GM12872 (cell line): ENCODE data around the gene GALNTL6.

Experiments used
- TF ChIP-seq, protein P1 (sequence below): IDR thresholded peaks from 3 replicates; pipeline ENCODE4 v1.5.1; 2011; ENCODE audit warnings: low read depth, mild to moderate bottlenecking, low read length, moderate library complexity; ENCODE audit not compliant: insufficient read depth

GALNTL6 gene

DNA sequence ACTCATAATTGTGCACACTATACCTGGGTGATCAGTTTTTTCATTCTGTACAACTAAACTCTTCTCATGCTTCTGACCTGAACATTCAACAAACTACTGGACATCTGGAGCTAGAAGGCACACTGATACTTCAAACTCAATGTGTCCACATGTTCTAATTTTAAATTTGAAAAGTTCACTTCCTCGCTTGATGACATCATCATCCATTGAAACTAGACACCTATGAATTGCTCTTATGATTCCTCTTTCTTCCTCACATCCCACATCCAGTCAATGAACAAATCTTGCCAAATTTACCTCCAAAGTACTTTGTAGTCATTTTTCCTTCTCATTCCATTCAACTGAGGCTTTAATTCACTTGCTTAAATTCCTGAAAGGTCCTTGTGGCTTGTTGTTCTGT is 549.4 kb downstream of the GALNTL6 start:
- TF ChIP-seq, protein P1, sequence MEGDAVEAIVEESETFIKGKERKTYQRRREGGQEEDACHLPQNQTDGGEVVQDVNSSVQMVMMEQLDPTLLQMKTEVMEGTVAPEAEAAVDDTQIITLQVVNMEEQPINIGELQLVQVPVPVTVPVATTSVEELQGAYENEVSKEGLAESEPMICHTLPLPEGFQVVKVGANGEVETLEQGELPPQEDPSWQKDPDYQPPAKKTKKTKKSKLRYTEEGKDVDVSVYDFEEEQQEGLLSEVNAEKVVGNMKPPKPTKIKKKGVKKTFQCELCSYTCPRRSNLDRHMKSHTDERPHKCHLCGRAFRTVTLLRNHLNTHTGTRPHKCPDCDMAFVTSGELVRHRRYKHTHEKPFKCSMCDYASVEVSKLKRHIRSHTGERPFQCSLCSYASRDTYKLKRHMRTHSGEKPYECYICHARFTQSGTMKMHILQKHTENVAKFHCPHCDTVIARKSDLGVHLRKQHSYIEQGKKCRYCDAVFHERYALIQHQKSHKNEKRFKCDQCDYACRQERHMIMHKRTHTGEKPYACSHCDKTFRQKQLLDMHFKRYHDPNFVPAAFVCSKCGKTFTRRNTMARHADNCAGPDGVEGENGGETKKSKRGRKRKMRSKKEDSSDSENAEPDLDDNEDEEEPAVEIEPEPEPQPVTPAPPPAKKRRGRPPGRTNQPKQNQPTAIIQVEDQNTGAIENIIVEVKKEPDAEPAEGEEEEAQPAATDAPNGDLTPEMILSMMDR = no peak

GRCh38 chr4:172369471-172369959 is 556.3 kb downstream of the GALNTL6 start:
- TF ChIP-seq, protein P1 = no peak

GRCh38 chr4:172377486-172378140 is 564.4 kb downstream of the GALNTL6 start:
- TF ChIP-seq, protein P1 = no peak

GRCh38 chr4:172379834-172380233 is 566.6 kb downstream of the GALNTL6 start:
- TF ChIP-seq, protein P1 = no peak

DNA sequence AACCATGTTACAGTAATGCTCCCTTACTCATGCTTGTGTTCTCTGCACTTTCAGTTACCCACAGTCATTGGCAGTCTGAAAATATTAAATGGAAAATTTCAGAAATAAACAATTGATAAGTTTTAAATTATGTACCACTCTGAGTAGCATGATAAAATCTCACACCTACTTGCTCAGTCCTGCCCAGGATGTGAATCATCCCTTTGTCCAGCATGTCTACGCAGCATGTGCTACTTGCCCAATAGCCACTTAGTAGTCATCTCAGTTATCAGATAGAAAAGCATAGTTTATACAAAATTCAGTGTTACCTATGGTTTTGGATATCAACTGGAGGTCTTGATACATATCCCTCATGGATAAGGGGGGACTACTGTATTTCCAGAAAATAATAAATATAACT is 577.1 kb downstream of the GALNTL6 start:
- TF ChIP-seq, protein P1 = no peak

DNA sequence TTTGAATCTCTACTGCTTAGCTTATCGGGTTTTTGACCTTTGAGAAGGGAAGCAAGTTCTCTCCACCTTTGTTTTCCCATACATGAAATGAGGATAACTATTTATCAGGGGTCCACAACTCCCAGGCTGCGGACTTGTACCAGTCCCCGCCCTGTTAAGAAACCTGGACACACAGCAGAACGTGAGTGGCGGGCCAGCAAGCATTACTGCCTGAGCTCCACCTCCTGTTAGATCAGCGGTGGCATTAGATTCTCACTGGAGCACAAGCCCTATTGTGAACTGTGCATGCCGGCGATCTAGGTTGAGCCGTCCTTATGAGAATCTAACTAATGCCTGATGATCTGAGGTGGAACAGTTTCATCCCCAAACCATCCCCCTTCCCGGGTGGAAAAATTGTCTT is 579.5 kb downstream of the GALNTL6 start:
- TF ChIP-seq, protein P1 = no peak

- TF ChIP-seq, protein P1 = no peak
Observed at GRCh38 chr4:172393220-172393619, 580.0 kb downstream of the GALNTL6 start.
